Osteoblast (primary cell): Measurements from ENCODE around the gene FGFR3. TPM values are rescaled to one million over a fixed set of nuclear protein-coding genes. Genes with fewer than 3 reads are reported as not detected.

Source experiments
- DNase-seq: peaks from one replicate; pipeline ENCODE4 v3.0.0; 2011; ENCODE audit warnings: low spot score, mixed read lengths; ENCODE audit not compliant: insufficient read length; ENCODE audit errors: missing footprints
- H2AFZ ChIP-seq: 2 replicates; pipeline ENCODE4 v1.6.0; 2011; ENCODE audit warnings: mild to moderate bottlenecking, low read length
- H3K27ac ChIP-seq: 2 replicates; pipeline ENCODE4 v1.5.1; 2011; ENCODE audit warnings: mild to moderate bottlenecking, low read depth, low read length, moderate library complexity
- H3K27me3 ChIP-seq: 2 replicates; pipeline ENCODE4 v1.6.0; 2012; ENCODE audit warnings: mild to moderate bottlenecking, control low read depth, inconsistent platforms, low read length, moderate library complexity; ENCODE audit not compliant: insufficient read depth
- H3K36me3 ChIP-seq: 2 replicates; pipeline ENCODE4 v1.5.1; 2011; ENCODE audit warnings: mild to moderate bottlenecking, low read length, control low read depth, moderate library complexity; ENCODE audit not compliant: insufficient read depth
- H3K4me1 ChIP-seq: 2 replicates; pipeline ENCODE4 v1.5.1; 2011; ENCODE audit warnings: mild to moderate bottlenecking, low read length, control low read depth, moderate library complexity; ENCODE audit not compliant: insufficient read depth
- H3K4me2 ChIP-seq: 2 replicates; pipeline ENCODE4 v1.6.0; 2011; ENCODE audit warnings: mild to moderate bottlenecking, low read length; ENCODE audit not compliant: insufficient read depth
- H3K4me3 ChIP-seq: fragments of 200-600 bp; sonication (generic); 3 replicates; pipeline ENCODE4 v1.5.1; 2012; ENCODE audit warnings: mild to moderate bottlenecking, low read length, inconsistent platforms; ENCODE audit not compliant: insufficient read depth
- H3K79me2 ChIP-seq: 2 replicates; pipeline ENCODE4 v1.6.0; 2012; ENCODE audit warnings: mild to moderate bottlenecking, low read length, control low read depth, inconsistent platforms; ENCODE audit not compliant: insufficient read depth
- H3K9me3 ChIP-seq: 2 replicates; pipeline ENCODE4 v1.5.1; 2011; ENCODE audit warnings: low read depth, low read length, control low read depth
- H4K20me1 ChIP-seq: 2 replicates; pipeline ENCODE4 v1.6.0; 2012; ENCODE audit warnings: mild to moderate bottlenecking, low read length, control low read depth; ENCODE audit not compliant: insufficient read depth
- total RNA-seq: library from RNA; depleted of rRNA; stranded (reverse); fragments of >200 nt; gene quantifications from 2 replicates; pipeline ENCODE4 v1.2.3, GENCODE V29; 2012
- TF ChIP-seq, protein P1 (sequence below): IDR thresholded peaks from 2 replicates; pipeline ENCODE4 v1.5.1; 2011; ENCODE audit warnings: mild to moderate bottlenecking, low read depth, low read length, moderate library complexity; ENCODE audit errors: extremely low read depth

FGFR3 gene
- total RNA-seq, 1 donor, result 0.36 TPM

DNA sequence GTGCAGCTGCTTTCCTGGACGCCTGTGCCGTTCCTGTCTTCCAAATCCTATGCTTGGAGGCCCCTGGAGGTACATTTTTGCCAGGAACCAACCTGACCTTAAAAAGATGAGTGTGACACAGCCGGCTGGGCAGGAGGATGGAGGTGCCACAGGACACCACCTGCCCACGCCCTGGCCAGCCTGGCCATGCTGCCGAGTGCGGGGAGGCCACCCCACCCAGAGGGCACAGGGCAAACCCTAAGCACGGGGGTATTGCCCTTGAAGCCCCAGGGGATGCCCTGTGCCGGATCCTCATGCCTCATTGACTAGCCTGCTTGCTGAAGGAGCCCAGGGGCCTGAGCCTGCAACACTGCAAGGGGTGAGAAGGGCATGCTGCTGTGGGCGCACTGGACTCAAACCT, 20.1 kb downstream of the FGFR3 start:
- no peak overlapping the region for H3K4me2 ChIP-seq
- H3K4me3 ChIP-seq, result no peak overlapping the region
- H3K27ac ChIP-seq, result no peak overlapping the region
- peaks cover 14% of the 10 kb centered on the region for H4K20me1 ChIP-seq
- DNase-seq, result no peak
- no peaks in the 10 kb centered on the region for H3K79me2 ChIP-seq
- peaks cover 43% of the 10 kb centered on the region for H3K36me3 ChIP-seq
- TF ChIP-seq, protein P1, sequence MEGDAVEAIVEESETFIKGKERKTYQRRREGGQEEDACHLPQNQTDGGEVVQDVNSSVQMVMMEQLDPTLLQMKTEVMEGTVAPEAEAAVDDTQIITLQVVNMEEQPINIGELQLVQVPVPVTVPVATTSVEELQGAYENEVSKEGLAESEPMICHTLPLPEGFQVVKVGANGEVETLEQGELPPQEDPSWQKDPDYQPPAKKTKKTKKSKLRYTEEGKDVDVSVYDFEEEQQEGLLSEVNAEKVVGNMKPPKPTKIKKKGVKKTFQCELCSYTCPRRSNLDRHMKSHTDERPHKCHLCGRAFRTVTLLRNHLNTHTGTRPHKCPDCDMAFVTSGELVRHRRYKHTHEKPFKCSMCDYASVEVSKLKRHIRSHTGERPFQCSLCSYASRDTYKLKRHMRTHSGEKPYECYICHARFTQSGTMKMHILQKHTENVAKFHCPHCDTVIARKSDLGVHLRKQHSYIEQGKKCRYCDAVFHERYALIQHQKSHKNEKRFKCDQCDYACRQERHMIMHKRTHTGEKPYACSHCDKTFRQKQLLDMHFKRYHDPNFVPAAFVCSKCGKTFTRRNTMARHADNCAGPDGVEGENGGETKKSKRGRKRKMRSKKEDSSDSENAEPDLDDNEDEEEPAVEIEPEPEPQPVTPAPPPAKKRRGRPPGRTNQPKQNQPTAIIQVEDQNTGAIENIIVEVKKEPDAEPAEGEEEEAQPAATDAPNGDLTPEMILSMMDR, result no peak
- no peaks in the 10 kb centered on the region for H3K27me3 ChIP-seq
- no peak overlapping the region for H2AFZ ChIP-seq
- H3K4me1 ChIP-seq, result no peaks in the 10 kb centered on the region
- H3K9me3 ChIP-seq, result no peaks in the 10 kb centered on the region

DNA sequence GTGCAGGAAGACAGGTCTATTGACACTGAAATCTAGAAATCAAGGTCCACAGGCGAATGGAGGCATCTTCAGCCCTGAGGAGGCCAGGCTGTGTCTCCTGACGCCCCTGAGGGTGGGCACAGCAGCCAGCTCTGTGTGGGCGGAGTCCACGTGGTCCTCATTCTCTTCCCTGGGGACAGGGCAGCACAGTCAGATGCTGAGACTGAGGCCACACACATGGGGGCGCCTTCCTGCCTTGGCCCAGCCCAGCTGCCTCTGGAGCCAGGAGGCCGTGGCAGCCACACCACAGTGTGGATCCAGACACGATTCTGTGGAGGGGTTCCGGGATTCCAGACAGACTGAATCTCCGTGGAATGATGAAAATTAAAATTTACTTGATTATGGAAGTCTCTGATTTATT, 20.8 kb downstream of the FGFR3 start:
- Histone ChIP-seq H3K36me3 (peaks cover 48% of the 10 kb centered on the region), H4K20me1 (peaks cover 14% of the 10 kb centered on the region), H3K4me2 (no peak overlapping the region), H3K4me3 (no peak overlapping the region), H3K79me2 (no peaks in the 10 kb centered on the region), H3K9me3 (no peaks in the 10 kb centered on the region), H3K27me3 (no peaks in the 10 kb centered on the region), H3K4me1 (no peaks in the 10 kb centered on the region), H3K27ac (no peak overlapping the region), H2AFZ (no peak overlapping the region)
- TF ChIP-seq, protein P1, result peak; percentile 19
- peak; percentile 89 for DNase-seq

DNA sequence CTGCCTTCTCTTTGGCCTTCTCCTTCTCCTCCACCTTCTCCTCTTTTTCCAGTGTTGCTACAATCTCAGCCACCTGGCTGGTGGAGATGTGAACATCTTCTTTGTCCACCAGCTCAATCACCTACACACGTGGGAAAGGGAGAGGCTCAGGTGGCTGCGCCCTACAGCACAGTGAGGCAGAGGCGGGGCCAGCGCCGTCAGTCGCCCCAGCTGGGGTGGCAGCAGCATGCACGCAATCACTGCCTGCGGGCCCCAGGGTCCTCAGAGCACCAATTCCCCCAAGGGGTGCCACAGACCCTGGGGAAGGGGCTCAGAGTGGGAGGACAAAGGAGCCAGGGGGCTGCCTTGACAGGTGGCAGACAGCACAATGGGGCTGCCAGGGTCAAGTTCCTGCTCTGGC, 21.4 kb downstream of the FGFR3 start:
- Histone ChIP-seq H3K27me3 (no peaks in the 10 kb centered on the region), H3K79me2 (no peaks in the 10 kb centered on the region), H3K4me2 (no peak overlapping the region), H3K27ac (no peak overlapping the region), H3K36me3 (peaks cover 54% of the 10 kb centered on the region), H3K4me3 (no peak overlapping the region), H3K4me1 (no peaks in the 10 kb centered on the region), H4K20me1 (peaks cover 10% of the 10 kb centered on the region), H2AFZ (no peak overlapping the region), H3K9me3 (no peaks in the 10 kb centered on the region)
- TF ChIP-seq, protein P1, result no peak
- DNase-seq, result no peak

DNA sequence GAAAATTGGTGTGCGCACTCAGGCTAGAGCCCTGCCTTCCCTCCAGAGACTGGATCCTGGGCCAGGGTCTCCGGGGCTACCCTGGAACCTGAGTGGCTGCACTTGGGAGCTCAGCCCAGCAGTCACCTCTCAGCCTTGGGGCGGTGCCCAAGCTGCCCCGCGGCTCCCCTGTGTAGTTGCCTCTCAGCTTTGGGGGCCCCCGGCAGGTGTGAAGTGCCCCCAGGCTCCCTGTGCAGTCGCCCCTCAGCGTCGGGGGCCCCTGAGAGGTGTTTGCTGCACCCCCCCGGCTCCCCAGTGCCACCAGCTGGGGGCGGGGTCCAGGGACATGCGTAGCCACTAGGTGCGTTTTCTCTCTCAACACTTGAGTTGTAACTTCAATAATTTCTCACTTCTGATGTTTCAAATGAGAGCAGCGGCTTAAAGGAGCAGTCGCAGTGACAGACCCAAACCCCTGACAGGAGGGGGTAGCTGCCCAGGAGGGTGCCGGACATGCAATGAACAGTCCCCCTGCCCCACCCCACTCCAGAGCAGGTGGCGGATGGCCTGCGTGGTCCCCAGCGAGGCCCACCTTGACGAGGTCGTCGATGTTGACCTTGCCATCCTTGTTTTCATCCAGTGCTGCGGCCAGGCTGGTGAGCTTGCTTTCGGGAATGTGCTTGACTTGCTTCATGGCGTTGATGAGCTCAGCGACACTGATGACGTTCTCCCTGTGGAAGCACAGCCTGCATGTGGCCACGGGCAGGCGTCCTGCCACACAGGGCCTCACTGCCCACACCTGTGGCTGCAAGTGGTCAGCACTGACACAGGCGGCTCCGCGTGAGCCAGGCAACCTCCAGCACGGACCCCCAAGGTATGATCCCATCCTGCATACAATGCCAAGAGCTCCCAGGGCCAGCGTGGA, 22.3 kb downstream of the FGFR3 start:
- H3K27me3 ChIP-seq, result no peaks in the 10 kb centered on the region
- H3K4me2 ChIP-seq, result no peak overlapping the region
- H3K4me1 ChIP-seq, result no peaks in the 10 kb centered on the region
- H3K4me3 ChIP-seq, result no peak overlapping the region
- H3K9me3 ChIP-seq, result no peaks in the 10 kb centered on the region
- peak; percentile 65 for DNase-seq
- H4K20me1 ChIP-seq, result peaks cover 1% of the 10 kb centered on the region
- TF ChIP-seq, protein P1, result no peak
- H2AFZ ChIP-seq, result no peak overlapping the region
- H3K36me3 ChIP-seq, result peaks cover 60% of the 10 kb centered on the region
- H3K79me2 ChIP-seq, result no peaks in the 10 kb centered on the region
- H3K27ac ChIP-seq, result no peak overlapping the region
